OCI-LY3 (cell line): ENCODE measurements around the gene FNDC11.

Experiments used
- H2AFZ ChIP-seq: fragments of 200-600, 300-600 bp; shearing (Covaris generic); 2 replicates; pipeline ENCODE4 v1.6.0; 2014; ENCODE audit warnings: antibody characterized with exemption, low read depth, low read length
- H3K27ac ChIP-seq: fragments of 200-600, 300-600 bp; sonication (generic); 2 replicates; pipeline ENCODE4 v1.5.1; 2014; ENCODE audit warnings: mild to moderate bottlenecking, low read length, moderate library complexity, mixed read lengths
- H3K27me3 ChIP-seq: fragments of 200-600, 300-600 bp; sonication (generic); 2 replicates; pipeline ENCODE4 v1.6.1; 2014; ENCODE audit warnings: low read depth, low read length, mixed read lengths
- H3K36me3 ChIP-seq: fragments of 200-600, 300-600 bp; sonication (generic); replicated peaks from 2 replicates; pipeline ENCODE3; 2014; ENCODE audit warnings: low read depth, low read length, mixed read lengths
- H3K4me1 ChIP-seq: fragments of 300-600, 200-600 bp; sonication (generic); 2 replicates; pipeline ENCODE4 v1.6.1; 2014; ENCODE audit warnings: low read length, mixed read lengths
- H3K4me2 ChIP-seq: fragments of 200-600, 300-600 bp; sonication (generic); 2 replicates; pipeline ENCODE4 v1.6.1; 2014; ENCODE audit warnings: low read length, mixed read lengths
- H3K4me3 ChIP-seq: fragments of 300-600, 200-600 bp; sonication (generic); 2 replicates; pipeline ENCODE4 v1.5.1; 2014; ENCODE audit warnings: antibody characterized with exemption, mild to moderate bottlenecking, low read length, moderate library complexity
- H3K79me2 ChIP-seq: fragments of 300-600, 200-600 bp; shearing (Covaris generic); 2 replicates; pipeline ENCODE4 v1.6.1; 2014; ENCODE audit warnings: mild to moderate bottlenecking, low read length, mixed read lengths
- H3K9ac ChIP-seq: fragments of 300-600, 200-600 bp; shearing (Covaris generic); 2 replicates; pipeline ENCODE4 v1.6.0; 2014; ENCODE audit warnings: mild to moderate bottlenecking, low read length, moderate library complexity
- H3K9me3 ChIP-seq: fragments of 200-600, 300-600 bp; shearing (Covaris generic); 2 replicates; pipeline ENCODE4 v1.6.1; 2014; ENCODE audit warnings: low read length, mixed read lengths; ENCODE audit not compliant: insufficient read depth
- H4K20me1 ChIP-seq: fragments of 200-600, 300-600 bp; sonication (generic); 2 replicates; pipeline ENCODE4 v1.6.1; 2016; ENCODE audit warnings: low read length, mixed read lengths; ENCODE audit not compliant: insufficient read depth
- CTCF ChIP-seq: fragments of 200-600, 300-600 bp; sonication (generic); IDR thresholded peaks from 2 replicates; pipeline ENCODE4 v1.5.1; 2014; ENCODE audit warnings: antibody characterized with exemption, low read length, low read depth
- EZH2phosphoT487 ChIP-seq: fragments of 200-600 bp; shearing (Covaris generic); IDR thresholded peaks from 2 replicates; pipeline ENCODE4 v1.6.1; 2018; ENCODE audit warnings: antibody characterized with exemption, mixed run types, low read depth

The FNDC11 gene

DNA sequence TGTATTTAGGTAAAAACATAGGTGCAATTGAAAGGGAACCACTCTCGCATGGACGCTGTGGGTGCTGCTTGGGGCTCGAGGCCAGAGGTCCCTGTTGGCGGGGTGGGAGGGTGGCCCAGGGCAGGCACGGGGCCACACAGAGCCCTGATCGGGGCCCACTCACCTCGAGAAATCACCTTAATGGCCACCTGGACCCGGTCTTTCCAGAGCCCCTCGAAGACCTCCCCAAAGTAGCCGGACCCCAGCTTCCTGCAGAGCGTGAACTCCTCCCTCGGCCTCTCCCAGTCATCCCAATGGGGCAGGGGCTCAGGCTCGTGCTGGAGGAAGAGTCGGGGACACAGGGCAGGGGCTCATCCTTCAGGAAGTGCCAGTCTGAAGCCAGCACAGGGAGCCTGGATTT lies 20.6 kb upstream of the FNDC11 start:
- H3K27ac ChIP-seq, result no peak overlapping the region
- no peak overlapping the region for H2AFZ ChIP-seq
- no peak overlapping the region for H3K4me3 ChIP-seq
- no peaks in the 10 kb centered on the region for H3K79me2 ChIP-seq
- no peaks in the 10 kb centered on the region for H3K9me3 ChIP-seq
- H3K27me3 ChIP-seq, result peaks cover 13% of the 10 kb centered on the region
- H4K20me1 ChIP-seq, result no peaks in the 10 kb centered on the region
- no peaks in the 10 kb centered on the region for H3K36me3 ChIP-seq
- TF ChIP-seq CTCF, result no peak
- no peak for TF ChIP-seq EZH2phosphoT487
- H3K4me2 ChIP-seq, result no peak overlapping the region
- peaks cover 22% of the 10 kb centered on the region for H3K4me1 ChIP-seq
- H3K9ac ChIP-seq, result no peak overlapping the region

GRCh38 chr20:63533871-63534393 lies 20.0 kb upstream of the FNDC11 start:
- no peak overlapping the region for H3K9ac ChIP-seq

DNA sequence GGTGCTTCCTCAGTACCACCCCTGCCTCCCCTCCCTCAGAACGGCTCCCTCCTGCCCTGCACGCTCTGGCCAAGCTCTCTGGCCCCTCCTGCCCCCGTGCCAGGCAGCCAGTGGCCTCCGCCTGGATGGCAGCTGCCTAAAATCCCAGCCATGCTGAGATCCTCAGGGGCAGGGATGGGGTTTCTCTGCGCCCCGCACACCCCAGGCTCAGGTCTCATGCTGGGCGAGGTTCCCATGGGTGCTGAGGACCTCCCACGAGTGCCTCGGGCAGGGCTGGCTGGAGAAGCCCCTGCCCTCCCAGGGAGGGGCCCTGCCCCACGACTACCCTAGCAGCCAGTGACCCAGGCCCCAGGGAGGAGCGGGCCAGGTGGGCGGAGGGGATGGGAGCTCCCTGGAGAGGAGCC lies 19.5 kb upstream of the FNDC11 start:
- Histone ChIP-seq H3K79me2 (no peaks in the 10 kb centered on the region), H3K9ac (no peak overlapping the region), H4K20me1 (no peaks in the 10 kb centered on the region), H3K36me3 (no peaks in the 10 kb centered on the region), H3K9me3 (no peaks in the 10 kb centered on the region), H3K4me3 (no peak overlapping the region), H2AFZ (no peak overlapping the region), H3K4me1 (peaks cover 17% of the 10 kb centered on the region), H3K27me3 (peaks cover 5% of the 10 kb centered on the region), H3K4me2 (no peak overlapping the region), H3K27ac (no peak overlapping the region)
- no peak for TF ChIP-seq EZH2phosphoT487
- TF ChIP-seq CTCF, result no peak

More at GRCh38 chr20:63533871-63534393, 20.0 kb upstream of the FNDC11 start:
- H2AFZ ChIP-seq, result no peak overlapping the region
- no peak overlapping the region for H3K4me3 ChIP-seq
- H3K36me3 ChIP-seq, result no peaks in the 10 kb centered on the region
- no peak overlapping the region for H3K27ac ChIP-seq
- H3K79me2 ChIP-seq, result no peaks in the 10 kb centered on the region
- H3K4me2 ChIP-seq, result no peak overlapping the region
- peaks cover 22% of the 10 kb centered on the region for H3K4me1 ChIP-seq
- no peaks in the 10 kb centered on the region for H4K20me1 ChIP-seq
- no peaks in the 10 kb centered on the region for H3K9me3 ChIP-seq
- TF ChIP-seq EZH2phosphoT487 (no peak), CTCF (no peak)
- H3K27me3 ChIP-seq, result peaks cover 8% of the 10 kb centered on the region

- no peak overlapping the region for H2AFZ ChIP-seq
- H3K36me3 ChIP-seq, result no peaks in the 10 kb centered on the region
- no peaks in the 10 kb centered on the region for H3K79me2 ChIP-seq
- no peak for TF ChIP-seq CTCF
- H3K27me3 ChIP-seq, result peaks cover 5% of the 10 kb centered on the region; the same call in 1 of the 2 replicates
- no peak overlapping the region for H3K27ac ChIP-seq
- H3K4me2 ChIP-seq, result no peak overlapping the region
- no peak overlapping the region for H3K4me3 ChIP-seq
- peaks cover 17% of the 10 kb centered on the region for H3K4me1 ChIP-seq
- no peaks in the 10 kb centered on the region for H4K20me1 ChIP-seq
- H3K9ac ChIP-seq, result no peak overlapping the region
- H3K9me3 ChIP-seq, result no peaks in the 10 kb centered on the region
Observed at GRCh38 chr20:63534831-63535651, 18.9 kb upstream of the FNDC11 start.
